ENCODE results near the gene HSPA9. TPM values are rescaled to one million over a fixed set of nuclear protein-coding genes. Genes with fewer than 3 reads are reported as not detected.

The HSPA9 gene
- total RNA-seq (2014; rRNA removed; shearing (Covaris generic)) = 478 and 665 TPM in 2 replicates

DNA sequence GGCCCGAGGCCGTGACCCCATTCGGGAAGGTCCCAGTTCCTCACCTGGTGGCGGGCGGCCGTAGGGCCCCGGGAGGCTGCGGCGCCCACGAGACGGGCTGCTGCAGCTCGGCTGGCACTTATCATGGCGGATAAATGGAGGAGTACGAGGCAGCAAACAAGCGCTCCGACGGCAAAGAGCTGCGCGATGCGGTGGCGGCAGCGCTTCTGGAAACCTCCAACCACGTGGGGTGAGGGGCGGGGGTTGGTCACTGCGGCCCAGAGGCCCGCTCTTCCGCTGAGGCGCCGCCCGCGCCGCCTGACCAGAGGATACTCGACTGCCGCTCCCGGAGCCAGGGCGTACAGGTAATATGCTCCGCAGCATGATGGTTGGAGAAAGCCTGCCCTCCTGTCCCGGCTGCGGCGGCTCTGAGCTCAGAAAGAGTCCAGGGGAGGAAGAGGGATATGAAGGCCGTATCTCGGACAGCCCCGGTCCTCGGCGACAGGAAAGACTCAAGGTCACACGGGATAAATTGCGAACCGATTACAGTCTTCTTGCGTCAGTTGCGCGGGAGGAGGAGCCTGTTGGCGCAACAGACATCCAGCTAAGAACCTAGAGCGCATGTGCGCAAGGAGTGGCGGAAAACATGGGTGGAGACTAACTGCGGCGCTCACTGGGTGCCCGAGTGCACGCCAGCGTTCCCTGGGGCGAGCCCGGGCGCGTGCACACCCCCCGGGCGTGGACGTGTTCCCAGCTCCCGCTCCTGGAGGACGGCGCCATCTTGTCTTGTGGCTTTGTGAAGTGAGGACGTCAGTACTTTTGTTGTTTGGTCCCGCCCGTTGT lies at the start of gene HSPA9:
Gene HSPA9, minus strand, starts transcription at position 208 of the 822 bp plus-strand sequence. Its CDS starts 83 bp downstream, at position 125.
- Histone ChIP-seq H3K36me3 (peaks cover 47% of the 10 kb centered on the region), H3K27ac (peak within 1 kb of the TSS; percentile 100), H3K9me3 (replicated peaks) (no peaks in the 10 kb centered on the region), H3K4me1 (replicated peaks) (peaks cover 10% of the 10 kb centered on the region), H3K4me3 (peak within 1 kb of the TSS; percentile 81), H3K27me3 (replicated peaks) (no peaks in the 10 kb centered on the region)
- peak; percentile 100 for DNase-seq (ENCODE audit: low read depth in 1 of 2, low spot score in 2 of 2)

DNA sequence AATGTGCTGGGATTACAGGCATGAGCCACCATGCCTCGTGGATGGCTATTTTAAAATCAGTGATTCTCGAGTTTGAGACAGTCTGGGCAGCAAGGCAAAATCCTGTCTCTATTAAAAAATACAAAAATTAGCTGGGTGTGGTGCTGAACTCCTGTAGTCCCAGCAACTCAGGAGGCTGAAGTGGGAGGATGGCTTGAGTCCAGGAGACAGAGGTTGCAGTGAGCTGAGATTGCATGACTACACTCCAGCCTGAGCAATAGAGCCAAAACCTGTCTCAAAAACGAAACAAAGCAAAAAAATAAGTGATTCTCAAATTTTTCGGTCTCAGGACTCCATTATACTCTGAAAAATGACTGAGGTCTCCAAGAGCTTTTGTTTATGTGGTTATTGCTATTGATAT lies 47.9 kb upstream of the HSPA9 start:
- H3K9me3 ChIP-seq (replicated peaks) = no peaks in the 10 kb centered on the region
- H3K27me3 ChIP-seq (replicated peaks) = no peaks in the 10 kb centered on the region
- no peaks in the 10 kb centered on the region for H3K36me3 ChIP-seq
- no peak for DNase-seq (ENCODE audit: low read depth in 1 of 2, low spot score in 2 of 2)
- no peak overlapping the region for H3K27ac ChIP-seq
- no peak overlapping the region for H3K4me3 ChIP-seq
- no peaks in the 10 kb centered on the region for H3K4me1 ChIP-seq (replicated peaks)

DNA sequence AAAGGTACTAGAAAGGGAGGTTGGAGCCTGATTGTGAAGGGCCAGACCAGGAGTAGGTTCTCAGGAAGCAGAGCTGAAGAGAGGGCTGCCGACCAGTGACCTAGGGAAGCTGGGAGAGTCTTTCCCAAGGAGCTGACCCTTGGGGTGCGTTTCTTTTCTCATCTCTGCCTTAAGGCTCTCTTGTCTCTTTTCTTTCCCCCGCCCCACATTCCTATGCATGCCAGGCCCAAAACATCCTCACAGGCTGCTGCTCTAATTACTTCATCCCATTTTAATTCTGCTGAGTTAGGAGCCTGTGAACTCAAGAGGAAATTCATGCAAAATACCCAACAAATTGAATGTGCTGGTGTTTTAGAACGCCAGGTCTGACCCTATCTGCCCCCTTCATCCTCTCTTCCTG lies 46.9 kb upstream of the HSPA9 start:
- Histone ChIP-seq H3K27me3 (replicated peaks) (no peaks in the 10 kb centered on the region), H3K27ac (no peak overlapping the region), H3K4me3 (no peak overlapping the region), H3K9me3 (replicated peaks) (no peaks in the 10 kb centered on the region), H3K36me3 (no peaks in the 10 kb centered on the region), H3K4me1 (replicated peaks) (no peaks in the 10 kb centered on the region)
- DNase-seq (ENCODE audit: low read depth in 1 of 2, low spot score in 2 of 2) = no peak

DNA sequence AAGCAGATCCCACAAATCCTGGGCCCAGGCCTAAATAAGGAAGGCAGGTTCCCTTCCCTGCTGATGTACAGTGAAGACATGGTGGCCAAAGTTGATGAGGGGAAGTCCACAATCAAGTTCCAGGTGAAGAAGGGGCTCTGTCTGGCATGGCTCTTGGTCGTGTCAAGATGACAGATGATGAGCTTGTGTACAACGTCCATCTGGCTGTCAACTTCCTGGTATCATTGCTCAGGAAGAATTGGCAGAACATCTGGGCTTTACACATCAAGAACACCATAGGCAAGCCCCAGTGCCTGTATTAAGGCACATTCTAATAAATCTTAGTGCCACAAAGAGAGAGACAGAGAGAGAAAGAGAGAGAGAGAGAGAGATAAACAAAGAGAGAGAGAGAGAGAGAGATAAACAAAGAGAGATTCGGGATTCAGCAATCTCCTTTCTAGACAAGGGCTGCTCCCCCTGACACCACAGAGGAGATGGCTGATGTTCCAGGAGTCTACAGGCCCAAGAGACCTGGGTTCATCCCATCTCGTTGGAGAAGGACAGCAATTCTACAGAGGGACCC lies 45.5 kb upstream of the HSPA9 start:
- Histone ChIP-seq H3K36me3 (no peaks in the 10 kb centered on the region), H3K4me3 (no peak overlapping the region), H3K4me1 (replicated peaks) (no peaks in the 10 kb centered on the region), H3K9me3 (replicated peaks) (no peaks in the 10 kb centered on the region), H3K27ac (no peak overlapping the region), H3K27me3 (replicated peaks) (no peaks in the 10 kb centered on the region)
- DNase-seq (ENCODE audit: low read depth in 1 of 2, low spot score in 2 of 2) = no peak

DNA sequence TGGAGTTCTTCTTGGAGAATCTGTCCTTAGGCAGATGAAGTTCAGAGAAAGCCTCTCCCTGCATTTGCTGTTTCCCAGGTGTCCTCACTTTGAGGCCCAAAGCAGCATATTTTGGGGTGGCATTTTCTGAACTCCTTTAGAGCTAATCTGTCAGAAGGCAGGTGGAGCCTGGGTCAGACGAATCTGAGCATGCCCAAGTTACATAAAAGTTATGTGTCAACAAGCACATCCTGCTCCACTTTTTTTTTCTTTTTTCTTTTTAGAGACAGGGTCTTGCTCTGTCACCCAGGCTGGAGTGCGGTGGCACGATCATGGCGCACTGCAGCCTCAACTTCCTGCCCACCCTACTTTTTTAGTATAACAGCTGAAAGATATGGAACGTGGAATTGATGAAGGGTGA lies 41.3 kb upstream of the HSPA9 start:
- Histone ChIP-seq H3K27me3 (replicated peaks) (no peaks in the 10 kb centered on the region), H3K9me3 (replicated peaks) (no peaks in the 10 kb centered on the region), H3K4me1 (replicated peaks) (no peaks in the 10 kb centered on the region), H3K27ac (no peak overlapping the region), H3K4me3 (no peak overlapping the region), H3K36me3 (no peaks in the 10 kb centered on the region)
- no peak for DNase-seq (ENCODE audit: low read depth in 1 of 2, low spot score in 2 of 2)

DNA sequence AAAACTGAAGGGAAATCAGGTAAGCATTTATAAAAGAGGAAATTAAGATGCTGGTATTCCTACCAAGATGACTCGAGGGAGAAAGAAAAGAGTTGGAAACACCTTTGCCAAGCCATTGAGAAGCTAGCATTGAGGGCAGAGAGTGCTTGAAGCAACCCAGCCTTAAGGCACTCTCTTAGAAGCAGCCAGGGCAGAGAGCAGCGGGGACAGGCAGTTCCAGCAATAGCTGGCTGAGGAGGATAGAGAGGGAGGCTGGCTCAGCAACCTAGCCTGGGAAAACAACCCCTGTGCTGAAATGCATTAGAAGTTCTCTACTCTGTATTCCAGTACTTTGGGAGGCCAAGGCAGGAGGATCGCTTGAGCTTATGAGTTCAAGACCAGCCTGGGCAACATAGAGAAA lies 40.3 kb upstream of the HSPA9 start:
- no peak for DNase-seq (ENCODE audit: low read depth in 1 of 2, low spot score in 2 of 2)
- H3K27ac ChIP-seq = no peak overlapping the region
- no peaks in the 10 kb centered on the region for H3K27me3 ChIP-seq (replicated peaks)
- no peaks in the 10 kb centered on the region for H3K36me3 ChIP-seq
- no peak overlapping the region for H3K4me3 ChIP-seq
- no peaks in the 10 kb centered on the region for H3K4me1 ChIP-seq (replicated peaks)
- no peaks in the 10 kb centered on the region for H3K9me3 ChIP-seq (replicated peaks)

DNA sequence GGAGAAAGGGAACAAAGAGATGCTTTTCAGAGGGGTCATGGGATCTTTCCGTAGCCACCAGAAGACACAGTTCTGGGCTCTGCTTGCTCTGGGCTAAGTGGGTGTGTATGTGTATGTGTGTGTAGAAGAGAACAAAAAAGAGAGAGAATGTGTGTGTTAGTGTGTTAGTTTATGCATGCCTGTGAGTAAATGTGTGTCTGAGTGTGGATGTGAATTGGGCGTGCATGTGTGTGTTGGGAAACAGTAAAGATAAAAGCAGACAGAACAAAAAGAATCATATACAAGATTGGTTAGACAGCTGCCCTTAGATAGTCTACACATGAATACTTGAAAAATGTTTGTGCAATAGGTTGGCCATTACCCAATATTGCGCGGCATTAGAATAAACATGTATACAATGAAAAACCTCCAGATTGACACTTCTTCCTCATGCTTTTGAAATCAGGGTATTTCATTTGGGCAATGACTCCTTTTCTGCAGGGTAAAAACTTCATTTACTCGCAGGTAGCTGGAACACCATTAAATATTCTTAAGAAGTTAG lies 36.5 kb upstream of the HSPA9 start:
- Histone ChIP-seq H3K36me3 (no peaks in the 10 kb centered on the region), H3K4me3 (no peak overlapping the region)
- no peak for DNase-seq (ENCODE audit: low read depth in 1 of 2, low spot score in 2 of 2)

DNA sequence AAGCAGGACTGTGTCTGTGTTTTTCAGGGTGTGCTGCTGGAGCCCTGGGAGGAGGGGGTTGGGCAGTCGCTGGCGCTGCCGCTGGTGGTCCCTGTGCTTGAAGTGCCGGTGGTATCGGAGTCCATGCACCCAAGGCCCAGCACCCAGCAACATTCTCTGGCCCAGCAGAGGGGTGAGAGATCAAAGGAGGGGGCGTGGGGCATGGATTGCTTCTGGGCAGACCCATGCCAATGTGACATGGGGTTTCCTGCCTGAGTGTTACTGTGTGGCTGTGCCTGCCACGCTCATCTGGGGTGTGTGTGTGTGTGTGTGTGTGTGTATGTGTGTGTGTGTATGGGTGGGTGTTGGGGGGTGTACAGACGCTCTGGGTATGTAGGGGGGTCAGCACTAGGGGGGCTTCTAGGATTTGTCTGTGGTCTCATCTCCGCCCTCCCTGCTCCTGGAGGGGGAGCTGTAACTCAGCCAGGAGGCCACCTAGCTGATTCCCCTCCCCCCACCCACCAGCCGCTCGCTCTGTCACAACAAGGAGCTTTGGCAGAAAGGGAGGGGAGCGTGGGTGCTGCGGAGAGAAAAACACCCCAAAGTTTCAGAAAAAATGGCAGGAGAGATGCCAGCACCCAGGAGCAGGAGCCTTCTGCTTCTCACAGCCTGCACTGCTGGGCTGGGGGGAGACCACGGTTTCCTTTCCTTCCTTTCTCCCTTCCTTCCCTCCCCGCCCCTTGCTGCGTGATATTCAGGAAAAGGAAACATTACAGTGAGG lies 35.9 kb upstream of the HSPA9 start:
- Histone ChIP-seq H3K27me3 (replicated peaks) (no peaks in the 10 kb centered on the region), H3K9me3 (replicated peaks) (no peaks in the 10 kb centered on the region), H3K4me3 (0 out of 2 replicates have a peak overlapping the region, but pooled peaks have one; percentile 5), H3K27ac (no peak overlapping the region), H3K36me3 (no peaks in the 10 kb centered on the region), H3K4me1 (replicated peaks) (no peaks in the 10 kb centered on the region)
- no peak for DNase-seq (ENCODE audit: low read depth in 1 of 2, low spot score in 2 of 2)

More for the DNA sequence above, 36.5 kb upstream of the HSPA9 start:
- Histone ChIP-seq H3K4me1 (replicated peaks) (no peaks in the 10 kb centered on the region), H3K9me3 (replicated peaks) (no peaks in the 10 kb centered on the region), H3K27me3 (replicated peaks) (no peaks in the 10 kb centered on the region), H3K27ac (no peak overlapping the region)

DNA sequence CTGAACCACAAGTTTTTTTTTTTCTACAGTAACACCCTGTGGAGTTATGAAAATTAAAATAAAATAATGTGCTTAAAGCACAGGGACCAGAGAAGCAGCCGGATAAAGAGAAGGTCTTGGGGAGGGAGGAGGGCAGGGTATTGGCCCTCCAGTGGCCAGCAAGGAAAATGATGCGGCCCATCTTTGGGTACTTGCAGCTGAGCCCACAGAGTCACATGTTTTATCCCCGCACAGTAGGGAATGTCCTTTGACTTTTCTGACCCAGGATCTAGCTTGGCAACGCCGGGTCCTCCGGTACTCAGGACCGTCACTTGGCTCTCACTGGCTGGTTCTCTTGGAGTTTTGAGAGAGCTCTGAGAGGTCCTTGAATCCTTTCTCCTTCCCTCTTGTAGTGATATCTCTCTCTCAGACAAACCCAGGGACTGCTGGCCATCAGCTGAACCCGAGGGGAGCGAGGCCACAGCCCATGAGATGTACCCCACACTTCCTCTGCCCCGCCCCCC lies 35.3 kb upstream of the HSPA9 start:
- Histone ChIP-seq H3K27me3 (replicated peaks) (no peaks in the 10 kb centered on the region), H3K4me3 (no peak overlapping the region), H3K36me3 (no peaks in the 10 kb centered on the region), H3K27ac (no peak overlapping the region), H3K9me3 (replicated peaks) (no peaks in the 10 kb centered on the region), H3K4me1 (replicated peaks) (no peaks in the 10 kb centered on the region)
- no peak for DNase-seq (ENCODE audit: low read depth in 1 of 2, low spot score in 2 of 2)

DNA sequence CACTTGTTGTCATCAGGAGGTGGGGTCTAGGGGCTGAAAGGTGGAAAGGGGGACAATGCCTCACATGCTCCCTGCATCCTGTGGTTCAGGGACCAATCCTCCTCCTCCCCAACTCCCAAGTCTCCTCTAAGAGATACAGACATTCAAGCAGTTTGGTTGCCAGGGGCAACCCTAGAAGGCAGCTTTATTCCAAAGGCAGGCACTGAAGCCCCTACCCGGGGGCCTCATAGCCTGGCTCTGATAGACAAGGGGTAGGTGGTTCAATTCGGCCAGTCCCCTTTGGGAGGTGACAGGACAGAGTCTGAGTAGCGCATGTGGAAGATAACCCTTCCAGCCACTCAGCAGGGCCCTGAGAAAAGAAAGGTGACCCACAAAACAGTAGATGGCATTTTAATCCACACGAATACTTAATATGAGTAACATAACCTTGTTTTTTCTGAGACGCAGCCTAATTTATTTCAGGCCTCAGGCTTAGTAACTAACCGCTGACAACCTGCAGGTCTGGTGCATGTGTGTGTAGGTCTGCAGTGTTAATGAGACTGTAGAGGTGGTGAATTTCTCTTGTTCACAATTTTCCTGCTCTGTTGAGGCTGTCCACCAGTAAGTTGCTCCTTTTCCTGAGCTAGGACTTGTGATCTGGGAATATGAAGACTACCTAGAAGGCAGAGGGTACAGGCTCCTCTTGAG lies 31.3 kb upstream of the HSPA9 start:
- Histone ChIP-seq H3K36me3 (no peaks in the 10 kb centered on the region), H3K4me3 (no peak overlapping the region), H3K27me3 (replicated peaks) (no peaks in the 10 kb centered on the region), H3K9me3 (replicated peaks) (no peaks in the 10 kb centered on the region), H3K4me1 (replicated peaks) (no peaks in the 10 kb centered on the region), H3K27ac (no peak overlapping the region)
- no peak for DNase-seq (ENCODE audit: low read depth in 1 of 2, low spot score in 2 of 2)

DNA sequence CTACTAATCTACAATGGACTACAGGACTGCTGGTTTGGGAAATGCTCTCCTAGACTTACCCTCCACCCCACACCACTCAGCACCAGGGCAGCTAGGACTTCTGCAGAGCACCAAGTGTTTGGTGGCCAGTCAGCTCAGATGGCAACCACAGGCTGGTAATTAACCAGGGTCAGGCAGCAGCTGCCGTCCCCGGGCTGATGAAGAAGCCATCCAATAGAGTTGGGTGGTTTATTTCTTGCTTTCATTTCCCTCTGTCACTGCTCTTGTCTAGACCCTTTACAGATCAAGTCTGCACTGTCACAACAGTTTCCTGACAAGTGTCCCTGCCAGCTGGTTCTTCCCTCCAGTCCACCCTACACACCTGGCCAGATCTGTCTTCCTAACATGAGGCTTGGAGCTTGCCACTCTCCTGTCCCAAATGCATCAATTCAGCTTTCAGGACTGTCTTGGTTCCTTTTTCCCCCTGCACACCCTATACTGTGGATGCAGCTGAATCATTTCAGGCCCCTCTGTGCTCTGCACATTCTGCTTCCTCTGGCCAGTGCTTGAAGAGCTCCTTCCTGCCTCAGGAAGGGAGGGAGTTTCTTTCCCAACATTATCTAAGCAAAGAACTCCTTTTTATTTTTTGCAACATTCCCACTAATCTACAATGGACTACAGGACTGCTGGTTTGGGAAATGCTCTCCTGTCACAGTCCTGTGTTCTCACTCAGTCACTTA lies 30.2 kb upstream of the HSPA9 start:
- Histone ChIP-seq H3K4me3 (no peak overlapping the region), H3K4me1 (replicated peaks) (no peaks in the 10 kb centered on the region), H3K36me3 (no peaks in the 10 kb centered on the region), H3K9me3 (replicated peaks) (no peaks in the 10 kb centered on the region), H3K27me3 (replicated peaks) (no peaks in the 10 kb centered on the region), H3K27ac (no peak overlapping the region)
- no peak for DNase-seq (ENCODE audit: low read depth in 1 of 2, low spot score in 2 of 2)

DNA sequence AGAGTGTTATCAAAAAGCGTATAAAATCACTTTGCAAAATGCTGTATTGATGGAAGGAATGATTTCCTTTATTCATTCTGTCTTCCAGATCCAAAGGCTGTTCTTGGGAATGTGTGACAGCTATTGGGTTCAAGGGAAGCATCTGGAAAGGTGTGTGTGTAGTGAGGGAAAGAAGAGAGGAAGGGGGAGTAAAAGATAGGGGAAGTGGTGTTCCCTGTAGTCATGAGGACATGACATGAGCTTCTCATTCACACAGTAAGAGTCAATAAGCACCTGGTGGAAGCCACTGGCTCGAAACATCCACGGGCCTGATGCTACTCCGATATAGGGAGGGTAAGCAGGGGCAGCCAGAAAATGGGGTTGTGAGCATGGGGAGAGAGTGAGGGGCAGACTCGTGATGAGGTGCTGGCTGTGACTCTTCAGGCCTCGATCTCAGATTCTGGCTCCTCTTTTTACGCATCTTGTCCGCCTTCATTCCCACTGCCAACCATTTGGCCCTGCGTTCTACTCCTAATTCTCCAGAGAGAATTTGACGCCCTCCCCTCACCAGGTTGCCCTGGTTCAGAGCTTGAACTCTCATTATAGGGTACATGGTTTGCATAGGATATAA lies 29.1 kb upstream of the HSPA9 start:
- H3K27ac ChIP-seq = no peak overlapping the region
- H3K4me3 ChIP-seq = no peak overlapping the region
- no peaks in the 10 kb centered on the region for H3K4me1 ChIP-seq (replicated peaks)
- no peaks in the 10 kb centered on the region for H3K9me3 ChIP-seq (replicated peaks)
- DNase-seq (ENCODE audit: low read depth in 1 of 2, low spot score in 2 of 2) = no peak
- no peaks in the 10 kb centered on the region for H3K27me3 ChIP-seq (replicated peaks)
- no peaks in the 10 kb centered on the region for H3K36me3 ChIP-seq
